GM18861 (cell line): ENCODE data around the gene HAGH.
A peak's percentile ranks its signal among the peaks of the same experiment; 100 is the strongest.

Experiments used
- ATAC-seq: cut with Tn5 transposase; IDR thresholded peaks from one replicate; pipeline ENCODE4 v1.9.1; 2021; ENCODE audit not compliant: unreplicated experiment

The HAGH gene

GRCh38 chr16:1832838-1833454, 6.3 kb upstream of the HAGH start:
- ATAC-seq: no peak

- ATAC-seq: no peak
These were observed 4.8 kb upstream of the HAGH start for GRCh38 chr16:1831186-1832075.

- ATAC-seq: no peak
These were observed 3.6 kb upstream of the HAGH start for GRCh38 chr16:1830213-1830612.

DNA sequence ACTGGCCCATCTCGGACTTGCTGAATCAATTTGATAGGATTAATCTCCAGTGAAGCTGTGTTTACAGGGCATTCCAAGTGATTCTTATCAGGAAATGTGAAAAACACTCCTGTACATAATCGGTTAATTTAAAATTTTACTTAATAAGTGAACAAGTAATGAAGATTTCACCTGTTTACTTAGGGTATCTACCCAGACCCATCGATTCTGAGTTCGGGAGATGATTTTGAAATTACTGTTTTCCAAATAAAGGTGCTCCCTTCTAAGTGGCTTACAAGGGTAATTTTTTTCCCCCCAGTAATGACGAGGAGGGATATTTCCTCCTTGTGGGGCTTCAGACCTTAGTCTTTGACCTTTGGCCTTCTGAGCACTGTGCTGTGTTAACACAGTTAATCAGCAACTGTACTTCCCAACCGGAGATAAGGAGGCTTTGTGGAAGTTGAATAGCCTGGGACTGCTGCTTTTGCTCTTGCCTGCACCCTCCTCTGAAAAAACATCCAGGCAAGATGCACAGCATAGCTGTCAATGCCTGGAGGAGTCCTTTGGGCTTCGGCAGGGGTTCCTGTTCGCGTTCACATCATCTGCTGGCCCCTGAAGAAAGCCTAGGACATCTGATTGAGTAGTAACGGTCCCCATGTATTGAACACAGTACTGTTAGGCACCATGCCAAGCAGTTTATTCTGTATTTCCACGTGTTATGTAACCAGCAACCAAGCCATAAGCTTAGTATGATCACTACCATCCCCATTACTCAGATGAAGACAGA, 2.2 kb upstream of the HAGH start:
- ATAC-seq: no peak

DNA sequence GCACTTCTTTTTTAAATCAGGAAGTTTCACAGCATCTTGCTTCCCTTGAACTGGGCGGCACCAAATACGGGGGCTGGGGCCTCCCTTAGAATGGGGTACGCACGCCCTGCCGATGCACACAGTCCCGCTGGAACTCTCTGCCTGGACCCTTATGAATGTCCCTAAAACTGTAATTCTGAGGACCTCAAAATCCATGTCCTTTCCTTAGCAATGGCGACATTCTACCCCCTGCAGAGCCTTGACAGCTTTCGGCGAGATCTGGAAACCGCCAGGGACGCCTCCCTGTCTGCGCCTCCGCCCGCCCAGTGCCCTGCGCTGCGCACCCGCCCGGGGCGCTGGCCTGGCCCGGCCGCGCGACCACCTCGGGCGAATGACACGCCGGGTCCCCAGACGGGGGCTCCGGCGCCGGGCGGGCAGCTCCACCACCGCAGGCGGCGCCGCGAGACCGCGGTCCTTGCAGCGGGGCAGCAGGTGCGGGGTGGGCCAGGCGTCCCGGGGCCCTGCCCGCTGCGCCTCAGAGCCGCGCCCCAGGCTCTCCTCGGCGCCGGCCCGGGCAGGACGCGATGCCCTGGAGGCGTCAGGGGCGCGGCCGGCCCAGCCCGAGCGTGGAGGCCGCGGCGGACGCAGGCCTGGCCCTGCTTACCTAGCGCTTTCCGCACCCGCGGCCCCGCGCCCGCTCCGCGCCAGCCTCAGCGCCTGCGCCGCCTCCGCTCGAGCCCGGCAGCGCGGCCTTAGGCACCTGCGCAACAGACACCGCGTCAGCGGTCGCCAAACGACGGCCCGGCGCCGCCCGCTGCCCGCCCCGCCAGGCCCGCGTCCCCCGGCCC, 548 bp downstream of the HAGH start:
- ATAC-seq: peak; percentile 32

GRCh38 chr16:1825381-1825863, 1.2 kb downstream of the HAGH start:
- no peak for ATAC-seq

DNA sequence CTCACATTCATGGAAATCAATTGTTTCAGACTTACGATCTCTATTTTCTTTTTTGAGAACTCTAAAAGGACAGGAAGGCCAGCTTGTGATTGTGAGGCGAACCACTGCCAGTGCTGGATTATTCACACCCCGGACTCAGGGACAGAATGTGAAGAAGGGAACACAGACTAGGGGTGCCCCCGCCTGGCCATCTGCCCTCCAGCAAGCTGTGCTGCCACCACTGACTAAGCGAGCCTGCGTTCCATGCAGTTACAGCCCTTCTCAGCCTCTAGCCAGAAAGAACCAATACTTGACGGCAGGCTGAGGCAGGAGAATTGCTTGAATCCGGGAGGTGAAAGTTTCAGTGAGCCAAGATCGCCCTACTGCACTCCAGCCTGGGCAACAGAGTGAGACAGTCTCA, 2.8 kb downstream of the HAGH start:
- ATAC-seq: no peak

DNA sequence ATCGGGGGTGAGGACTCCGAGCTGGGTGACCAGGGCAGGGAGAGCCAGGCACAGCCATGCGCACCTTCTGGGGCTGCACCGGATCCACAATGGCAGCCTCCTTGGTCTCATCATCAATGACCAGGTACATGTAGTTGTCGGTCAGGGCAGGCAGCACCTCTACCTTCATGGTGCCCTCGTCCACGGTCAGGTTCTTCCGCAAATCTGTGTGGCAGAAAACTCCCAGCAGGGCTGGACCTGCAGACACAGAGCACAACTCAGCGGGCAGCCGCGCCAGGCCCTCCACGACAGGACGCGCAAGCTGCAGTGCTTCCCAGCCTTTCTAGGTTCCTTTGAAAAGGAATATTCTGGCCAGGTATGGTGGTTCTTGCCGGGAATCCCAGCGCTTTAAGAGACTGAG, 3.8 kb downstream of the HAGH start:
- ATAC-seq: no peak

DNA sequence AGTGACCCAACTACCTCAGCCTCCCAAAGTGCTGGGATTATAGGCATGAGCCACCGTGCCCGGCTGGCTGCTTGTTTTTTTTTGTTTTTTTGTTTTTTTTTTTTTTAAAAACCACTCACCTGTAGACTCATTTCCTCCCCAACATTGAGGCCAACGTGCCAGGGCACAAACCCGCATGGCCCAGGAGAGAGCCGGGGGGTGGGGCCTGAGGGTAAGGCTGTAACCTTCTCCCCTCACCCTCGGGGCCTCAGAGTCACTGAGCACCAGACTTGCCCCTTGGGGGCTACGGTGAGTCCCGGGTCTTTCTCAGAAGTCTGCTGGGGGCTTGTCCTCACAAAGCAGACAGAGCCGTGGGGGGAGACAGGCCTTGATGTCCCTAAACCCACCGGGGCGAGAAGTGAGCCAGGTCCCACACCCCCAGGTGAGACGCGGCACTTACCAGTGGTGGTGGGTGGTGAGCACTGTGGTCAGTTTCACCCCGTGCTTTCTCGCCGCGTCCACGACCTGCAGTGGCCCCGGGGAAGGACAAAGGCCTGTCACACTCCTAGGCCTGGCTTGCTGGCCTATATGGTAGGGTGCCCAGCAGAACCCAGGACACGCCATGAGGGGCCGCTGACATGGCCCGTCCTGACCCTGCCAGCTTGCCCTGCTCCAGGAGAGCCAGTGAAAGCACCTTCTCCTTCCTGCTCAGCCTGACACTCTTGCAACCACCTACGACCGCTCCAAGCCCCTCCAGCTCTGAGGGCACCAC, 4.6 kb downstream of the HAGH start:
- ATAC-seq: no peak

- no peak for ATAC-seq
These were observed 5.7 kb downstream of the HAGH start for GRCh38 chr16:1820946-1821290.

DNA sequence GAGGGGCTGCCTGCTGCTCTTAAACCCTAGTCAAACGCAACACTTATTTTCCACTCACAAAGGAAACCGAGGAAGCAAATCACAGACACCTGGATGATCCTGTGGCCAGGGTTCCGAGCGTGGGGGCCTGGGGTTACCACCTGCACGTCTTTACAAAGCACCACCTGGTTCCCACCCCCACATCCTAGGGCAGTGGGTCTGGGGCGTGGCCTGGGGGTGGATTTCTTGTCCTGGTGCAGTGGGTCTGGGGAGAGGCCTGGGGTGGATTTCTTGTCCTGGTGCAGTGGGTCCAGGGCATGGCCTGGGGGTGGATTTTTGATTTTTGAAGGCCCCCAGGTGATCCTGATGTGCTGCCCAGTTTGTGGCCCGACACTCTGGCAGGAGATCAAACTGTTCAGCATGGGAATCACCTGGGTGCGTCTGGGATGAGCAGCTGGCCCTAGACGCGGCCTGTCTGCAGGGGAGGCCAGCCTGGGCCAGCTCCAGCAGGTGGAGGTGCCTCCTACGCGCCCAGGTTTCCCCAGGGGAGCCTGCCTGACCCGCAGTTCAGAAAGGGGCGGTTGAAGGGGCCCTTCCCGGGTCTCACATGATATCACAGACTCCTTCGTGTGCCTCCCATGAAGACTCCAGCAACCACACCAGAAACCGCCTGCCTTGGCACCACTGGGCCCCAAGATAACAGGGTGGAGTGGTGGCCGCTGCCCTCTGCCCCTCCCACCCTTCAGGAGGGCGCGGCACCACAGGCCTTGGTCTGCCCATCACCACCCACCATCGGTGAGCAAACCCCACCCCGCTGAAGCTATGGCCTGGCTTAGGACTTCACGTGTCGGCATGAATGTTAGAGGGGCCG, 6.3 kb downstream of the HAGH start:
- ATAC-seq: no peak

- ATAC-seq: no peak
These were observed 7.0 kb downstream of the HAGH start for GRCh38 chr16:1819611-1820010.

DNA sequence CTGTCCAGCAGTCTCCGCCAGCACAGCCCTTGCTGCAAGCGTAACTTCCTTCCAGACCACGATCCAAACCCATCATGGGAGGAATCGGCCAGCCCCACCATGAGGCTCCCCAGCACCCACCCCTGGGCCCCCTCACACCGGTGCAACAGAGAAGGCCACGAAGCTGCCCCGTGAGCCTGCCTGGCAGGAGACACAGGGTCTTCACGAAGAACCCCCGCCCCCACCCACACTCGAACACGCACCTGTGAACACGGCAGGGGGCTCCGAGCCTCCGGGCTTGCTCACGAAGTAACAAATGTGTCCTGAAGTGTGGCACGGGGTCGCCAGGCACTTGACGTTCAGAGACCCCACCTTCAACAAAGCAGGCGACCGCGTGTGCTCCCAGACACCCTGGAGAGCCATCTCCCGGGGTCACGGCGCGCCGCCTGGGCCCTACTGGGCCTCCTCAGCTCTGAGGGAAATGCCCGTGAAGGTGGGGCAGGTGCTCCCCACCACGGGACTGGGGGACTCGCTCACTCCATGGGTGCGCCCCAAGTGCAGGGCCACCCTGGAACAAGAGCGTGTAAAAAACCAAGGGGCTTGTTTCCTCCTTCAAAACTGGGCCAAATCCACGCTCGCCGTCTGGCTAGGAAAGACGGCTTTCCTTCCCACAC, 7.6 kb downstream of the HAGH start:
- ATAC-seq: no peak

DNA sequence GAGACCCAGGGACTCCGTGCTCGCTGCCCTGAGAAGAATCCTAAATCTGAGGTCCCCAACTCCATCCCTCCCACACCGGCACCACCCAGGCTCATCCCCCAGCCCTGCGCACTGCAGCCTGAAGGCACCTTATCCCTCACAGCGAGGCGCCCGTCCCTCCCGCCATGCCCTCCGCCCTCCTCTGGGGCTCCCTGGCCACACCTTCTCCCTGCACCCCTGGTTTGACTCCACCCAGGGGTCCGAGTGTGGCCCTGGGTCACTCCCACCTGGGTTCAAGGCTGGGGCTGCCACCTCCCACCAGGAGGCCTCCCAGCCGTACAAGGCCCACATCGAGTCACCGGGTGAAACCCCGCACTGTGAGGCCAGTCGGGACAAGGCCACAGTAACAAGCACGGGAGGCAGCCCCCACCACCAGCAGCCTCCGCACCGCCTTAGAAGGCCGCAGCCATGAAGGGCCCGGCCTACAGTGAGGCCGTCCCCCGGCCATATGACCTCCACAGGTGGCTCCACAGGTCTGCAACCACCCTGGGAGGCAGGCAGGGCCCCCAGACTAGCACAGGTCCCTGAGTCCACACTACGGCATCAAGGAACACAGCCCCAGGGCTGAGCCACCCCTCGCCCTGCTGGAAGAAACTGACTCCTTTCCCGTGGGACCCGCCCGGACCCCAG, 8.3 kb downstream of the HAGH start:
- no peak for ATAC-seq

- ATAC-seq: no peak
These were observed 8.9 kb downstream of the HAGH start for GRCh38 chr16:1817716-1818115.

DNA sequence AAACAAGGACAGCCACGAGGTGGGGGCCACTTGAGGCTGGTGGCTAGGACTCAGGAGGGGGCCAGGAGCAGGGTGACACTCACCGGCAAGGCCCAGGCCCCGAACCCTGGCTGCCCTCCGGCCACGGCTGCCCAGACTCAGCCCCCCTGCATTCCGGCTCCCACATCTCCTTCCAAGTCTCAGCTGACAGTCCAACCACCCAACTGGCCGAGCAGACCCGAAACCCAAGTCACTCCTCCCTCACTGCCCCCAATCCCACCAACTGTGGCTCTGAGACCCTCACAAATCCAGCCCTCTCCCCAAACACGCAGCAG, 9.4 kb downstream of the HAGH start:
- no peak for ATAC-seq

DNA sequence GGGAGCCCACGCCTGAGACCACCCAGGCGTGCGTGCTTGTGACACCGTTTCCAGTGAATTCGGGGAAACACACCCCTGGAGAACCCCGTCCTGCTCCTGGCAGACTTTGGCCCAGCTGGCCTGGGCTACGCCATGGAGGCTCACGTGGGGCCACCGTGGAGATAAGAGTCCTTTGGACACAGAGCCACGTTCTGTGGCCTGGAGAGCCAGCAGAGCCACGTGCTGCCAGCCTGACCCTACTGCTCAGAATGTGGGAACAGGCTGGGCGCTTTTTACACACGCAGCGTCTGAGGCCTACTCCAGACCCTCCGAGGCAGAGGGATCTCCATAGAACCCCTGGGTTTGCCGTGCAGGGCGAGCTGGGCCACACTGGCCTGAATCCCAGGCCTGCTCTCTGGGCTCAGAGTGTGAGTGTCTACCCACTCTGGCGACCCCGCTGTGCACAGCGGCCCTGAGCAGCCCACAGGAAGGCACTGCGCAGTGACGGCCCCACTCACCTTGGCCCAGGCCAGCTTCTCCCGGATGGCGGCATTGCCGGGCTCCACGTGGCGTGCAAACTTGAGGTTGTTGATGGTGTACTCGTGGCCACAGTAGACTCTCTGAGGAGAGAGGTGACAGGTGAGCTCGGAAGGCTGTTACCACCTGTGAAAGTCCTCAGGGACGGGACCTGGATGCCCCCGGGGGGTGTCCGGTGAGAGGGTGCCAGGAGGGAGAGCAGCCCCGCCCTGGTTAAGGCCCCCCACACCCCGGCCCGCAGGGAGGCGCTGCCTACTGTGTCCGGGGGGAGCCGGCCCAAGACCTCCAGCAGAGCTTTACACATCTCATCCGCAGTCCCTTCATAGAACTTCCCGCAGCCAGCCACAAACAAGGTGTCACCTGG, 10.0 kb downstream of the HAGH start:
- no peak for ATAC-seq
